ENCODE results near the gene LTF.

LTF gene

GRCh38 chr3:46417841-46418611 lies 46.7 kb downstream of the LTF start:
- no peak overlapping the region for H3K4me3 ChIP-seq (ENCODE audit: low read length in 2 of 2)
- no peaks in the 10 kb centered on the region for H3K79me1 ChIP-seq (ENCODE audit: low read depth, low read length)
- no peak for DNase-seq (ENCODE audit: low spot score)
- H3K23ac ChIP-seq (ENCODE audit: low read depth, low read length, poor library complexity) = no peak overlapping the region
- no peak overlapping the region for H2BK120ac ChIP-seq (ENCODE audit: low read depth, low read length)
- H3K14ac ChIP-seq (ENCODE audit: low read length) = no peak overlapping the region
- no peak overlapping the region for H2AFZ ChIP-seq (ENCODE audit: low read length)
- H3K9me3 ChIP-seq (replicated peaks in 1 of 2; ENCODE audit: control insufficient read depth in 2 of 2, insufficient read depth in 1 of 2, low read depth in 1 of 2, low read length in 2 of 2) = no peaks in the 10 kb centered on the region
- H3K36me3 ChIP-seq (replicated peaks in 1 of 2; ENCODE audit: control insufficient read depth in 2 of 2, insufficient read depth in 2 of 2, low read length in 2 of 2) = no peaks in the 10 kb centered on the region
- H3K4ac ChIP-seq (ENCODE audit: low read length) = no peak overlapping the region
- no peak overlapping the region for H3K9ac ChIP-seq (ENCODE audit: low read depth, low read length, poor library complexity)
- no CpG with 5 or more reads among the region's 9 CpGs for WGBS, 2 donors (ENCODE audit: extremely low coverage in 2 of 2, insufficient read length in 2 of 2, insufficient replicate concordance in 1 of 2)
- H4K8ac ChIP-seq (ENCODE audit: low read depth, low read length) = no peak overlapping the region
- H3K18ac ChIP-seq (ENCODE audit: low read length) = peak overlapping the region; percentile 60
- H3K4me1 ChIP-seq (ENCODE audit: control insufficient read depth in 2 of 2, insufficient read depth in 1 of 2, low read depth in 1 of 2, low read length in 2 of 2) = no peaks in the 10 kb centered on the region
- H4K91ac ChIP-seq (ENCODE audit: low read depth, low read length, poor library complexity) = no peak overlapping the region
- no peak overlapping the region for H2BK15ac ChIP-seq (ENCODE audit: low read length)
- no peak overlapping the region for H2BK12ac ChIP-seq (ENCODE audit: low read length)
- H2AK5ac ChIP-seq (ENCODE audit: low read depth, low read length) = no peak overlapping the region
- no peaks in the 10 kb centered on the region for H3K27me3 ChIP-seq (ENCODE audit: control insufficient read depth in 3 of 3, insufficient read depth in 3 of 3, low read depth in 1 of 3, low read length in 3 of 3)
- no peak overlapping the region for H2BK5ac ChIP-seq (ENCODE audit: low read length)
- no peak overlapping the region for H3K27ac ChIP-seq (replicated peaks; ENCODE audit: low read length)
- H3K4me2 ChIP-seq (ENCODE audit: insufficient read depth, low read length, poor library complexity, severe bottlenecking) = no peak overlapping the region

- H3K23ac ChIP-seq (ENCODE audit: low read depth, low read length, poor library complexity) = no peak overlapping the region
- H3K9me3 ChIP-seq (replicated peaks in 1 of 2; ENCODE audit: control insufficient read depth in 2 of 2, insufficient read depth in 1 of 2, low read depth in 1 of 2, low read length in 2 of 2) = no peaks in the 10 kb centered on the region
- no peak for DNase-seq (ENCODE audit: low spot score)
Measured at GRCh38 chr3:46416811-46417510, 47.7 kb downstream of the LTF start.

GRCh38 chr3:46416125-46416810 lies 48.4 kb downstream of the LTF start:
- Histone ChIP-seq H3K18ac (ENCODE audit: low read length) (no peak overlapping the region), H2BK5ac (ENCODE audit: low read length) (no peak overlapping the region), H3K27ac (replicated peaks; ENCODE audit: low read length) (no peak overlapping the region), H2AFZ (ENCODE audit: low read length) (no peak overlapping the region), H3K4me3 (ENCODE audit: low read length in 2 of 2) (no peak overlapping the region), H3K27me3 (ENCODE audit: control insufficient read depth in 3 of 3, insufficient read depth in 3 of 3, low read depth in 1 of 3, low read length in 3 of 3) (no peaks in the 10 kb centered on the region), H4K8ac (ENCODE audit: low read depth, low read length) (no peak overlapping the region), H3K36me3 (replicated peaks in 1 of 2; ENCODE audit: control insufficient read depth in 2 of 2, insufficient read depth in 2 of 2, low read length in 2 of 2) (no peaks in the 10 kb centered on the region), H4K91ac (ENCODE audit: low read depth, low read length, poor library complexity) (no peak overlapping the region), H2AK5ac (ENCODE audit: low read depth, low read length) (no peak overlapping the region), H2BK12ac (ENCODE audit: low read length) (no peak overlapping the region), H3K4me1 (ENCODE audit: control insufficient read depth in 2 of 2, insufficient read depth in 1 of 2, low read depth in 1 of 2, low read length in 2 of 2) (no peaks in the 10 kb centered on the region), H3K9ac (ENCODE audit: low read depth, low read length, poor library complexity) (no peak overlapping the region), H3K14ac (ENCODE audit: low read length) (no peak overlapping the region), H3K4me2 (ENCODE audit: insufficient read depth, low read length, poor library complexity, severe bottlenecking) (no peak overlapping the region), H3K23ac (ENCODE audit: low read depth, low read length, poor library complexity) (no peak overlapping the region), H3K9me3 (replicated peaks in 1 of 2; ENCODE audit: control insufficient read depth in 2 of 2, insufficient read depth in 1 of 2, low read depth in 1 of 2, low read length in 2 of 2) (no peaks in the 10 kb centered on the region), H3K4ac (ENCODE audit: low read length) (no peak overlapping the region), H2BK15ac (ENCODE audit: low read length) (no peak overlapping the region), H3K79me1 (ENCODE audit: low read depth, low read length) (no peaks in the 10 kb centered on the region), H2BK120ac (ENCODE audit: low read depth, low read length) (no peak overlapping the region)
- DNase-seq (ENCODE audit: low spot score) = no peak
- WGBS, 2 donors (ENCODE audit: extremely low coverage in 2 of 2, insufficient read length in 2 of 2, insufficient replicate concordance in 1 of 2) = no CpG with 5 or more reads among the region's 10 CpGs

More at GRCh38 chr3:46416811-46417510, 47.7 kb downstream of the LTF start:
- no peak overlapping the region for H2BK120ac ChIP-seq (ENCODE audit: low read depth, low read length)
- no CpG with 5 or more reads among the region's 7 CpGs for WGBS, 2 donors (ENCODE audit: extremely low coverage in 2 of 2, insufficient read length in 2 of 2, insufficient replicate concordance in 1 of 2)
- no peaks in the 10 kb centered on the region for H3K79me1 ChIP-seq (ENCODE audit: low read depth, low read length)
- no peaks in the 10 kb centered on the region for H3K27me3 ChIP-seq (ENCODE audit: control insufficient read depth in 3 of 3, insufficient read depth in 3 of 3, low read depth in 1 of 3, low read length in 3 of 3)
- H2AFZ ChIP-seq (ENCODE audit: low read length) = no peak overlapping the region
- H3K27ac ChIP-seq (replicated peaks; ENCODE audit: low read length) = no peak overlapping the region
- no peak overlapping the region for H4K91ac ChIP-seq (ENCODE audit: low read depth, low read length, poor library complexity)
- H3K18ac ChIP-seq (ENCODE audit: low read length) = no peak overlapping the region
- no peak overlapping the region for H4K8ac ChIP-seq (ENCODE audit: low read depth, low read length)
- H3K4ac ChIP-seq (ENCODE audit: low read length) = no peak overlapping the region
- H3K4me2 ChIP-seq (ENCODE audit: insufficient read depth, low read length, poor library complexity, severe bottlenecking) = no peak overlapping the region
- H3K36me3 ChIP-seq (replicated peaks in 1 of 2; ENCODE audit: control insufficient read depth in 2 of 2, insufficient read depth in 2 of 2, low read length in 2 of 2) = no peaks in the 10 kb centered on the region
- H2AK5ac ChIP-seq (ENCODE audit: low read depth, low read length) = no peak overlapping the region
- H2BK15ac ChIP-seq (ENCODE audit: low read length) = no peak overlapping the region
- no peak overlapping the region for H3K14ac ChIP-seq (ENCODE audit: low read length)
- H2BK5ac ChIP-seq (ENCODE audit: low read length) = no peak overlapping the region
- H2BK12ac ChIP-seq (ENCODE audit: low read length) = no peak overlapping the region
- no peak overlapping the region for H3K4me3 ChIP-seq (ENCODE audit: low read length in 2 of 2)
- no peaks in the 10 kb centered on the region for H3K4me1 ChIP-seq (ENCODE audit: control insufficient read depth in 2 of 2, insufficient read depth in 1 of 2, low read depth in 1 of 2, low read length in 2 of 2)
- no peak overlapping the region for H3K9ac ChIP-seq (ENCODE audit: low read depth, low read length, poor library complexity)

- H3K9me3 ChIP-seq (replicated peaks in 1 of 2; ENCODE audit: control insufficient read depth in 2 of 2, insufficient read depth in 1 of 2, low read depth in 1 of 2, low read length in 2 of 2) = no peaks in the 10 kb centered on the region
- no peak overlapping the region for H2BK5ac ChIP-seq (ENCODE audit: low read length)
- H3K4ac ChIP-seq (ENCODE audit: low read length) = no peak overlapping the region
- no peak overlapping the region for H3K9ac ChIP-seq (ENCODE audit: low read depth, low read length, poor library complexity)
- H2AFZ ChIP-seq (ENCODE audit: low read length) = no peak overlapping the region
- no CpG with 5 or more reads among the region's 4 CpGs for WGBS, 2 donors (ENCODE audit: extremely low coverage in 2 of 2, insufficient read length in 2 of 2, insufficient replicate concordance in 1 of 2)
- H4K91ac ChIP-seq (ENCODE audit: low read depth, low read length, poor library complexity) = no peak overlapping the region
- no peak overlapping the region for H3K14ac ChIP-seq (ENCODE audit: low read length)
- H2AK5ac ChIP-seq (ENCODE audit: low read depth, low read length) = no peak overlapping the region
- no peak overlapping the region for H2BK120ac ChIP-seq (ENCODE audit: low read depth, low read length)
- no peaks in the 10 kb centered on the region for H3K4me1 ChIP-seq (ENCODE audit: control insufficient read depth in 2 of 2, insufficient read depth in 1 of 2, low read depth in 1 of 2, low read length in 2 of 2)
- H3K27me3 ChIP-seq (ENCODE audit: control insufficient read depth in 3 of 3, insufficient read depth in 3 of 3, low read depth in 1 of 3, low read length in 3 of 3) = no peaks in the 10 kb centered on the region
- DNase-seq (ENCODE audit: low spot score) = no peak
- no peaks in the 10 kb centered on the region for H3K36me3 ChIP-seq (replicated peaks in 1 of 2; ENCODE audit: control insufficient read depth in 2 of 2, insufficient read depth in 2 of 2, low read length in 2 of 2)
- H2BK12ac ChIP-seq (ENCODE audit: low read length) = no peak overlapping the region
- H3K4me2 ChIP-seq (ENCODE audit: insufficient read depth, low read length, poor library complexity, severe bottlenecking) = no peak overlapping the region
- no peak overlapping the region for H3K18ac ChIP-seq (ENCODE audit: low read length)
- H4K8ac ChIP-seq (ENCODE audit: low read depth, low read length) = no peak overlapping the region
- no peak overlapping the region for H3K27ac ChIP-seq (replicated peaks; ENCODE audit: low read length)
- no peak overlapping the region for H3K4me3 ChIP-seq (ENCODE audit: low read length in 2 of 2)
- H3K23ac ChIP-seq (ENCODE audit: low read depth, low read length, poor library complexity) = no peak overlapping the region
- no peak overlapping the region for H2BK15ac ChIP-seq (ENCODE audit: low read length)
- H3K79me1 ChIP-seq (ENCODE audit: low read depth, low read length) = no peaks in the 10 kb centered on the region
Measured at GRCh38 chr3:46414739-46415138, 50.0 kb downstream of the LTF start.

Measured in neuronal stem cell (in vitro differentiated cells).